HG03039 (cell line): ENCODE data around the gene PRIM2.
"Not testable (repeated sequence)": the region's sequence is repeated elsewhere in the genome, so short reads cannot be mapped to it uniquely, and the experiment has no call there.

Experiments
- ATAC-seq: cut with Tn5 transposase; IDR thresholded peaks from one replicate; pipeline ENCODE4 v1.9.1; 2021; ENCODE audit warnings: mild to moderate bottlenecking, moderate library complexity; ENCODE audit not compliant: unreplicated experiment

The PRIM2 gene

DNA sequence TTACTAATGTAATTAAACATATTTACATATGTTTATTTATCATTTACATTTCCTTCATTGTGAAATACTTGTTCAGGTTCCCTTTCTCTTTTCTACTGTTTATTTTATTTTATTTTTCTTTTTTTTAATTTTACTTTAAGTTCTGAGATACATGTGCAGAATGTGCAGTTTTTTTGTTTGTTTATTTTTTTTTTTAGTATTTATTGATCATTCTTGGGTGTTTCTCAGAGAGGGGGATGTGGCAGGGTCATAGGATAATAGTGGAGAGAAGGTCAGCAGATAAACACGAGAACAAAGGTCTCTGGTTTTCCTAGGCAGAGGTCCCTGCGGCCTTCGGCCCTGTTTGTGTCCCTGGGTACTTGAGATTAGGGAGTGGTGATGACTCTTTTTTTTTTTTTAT is 8.7 kb upstream of the PRIM2 start:
- ATAC-seq = not testable (repeated sequence)

DNA sequence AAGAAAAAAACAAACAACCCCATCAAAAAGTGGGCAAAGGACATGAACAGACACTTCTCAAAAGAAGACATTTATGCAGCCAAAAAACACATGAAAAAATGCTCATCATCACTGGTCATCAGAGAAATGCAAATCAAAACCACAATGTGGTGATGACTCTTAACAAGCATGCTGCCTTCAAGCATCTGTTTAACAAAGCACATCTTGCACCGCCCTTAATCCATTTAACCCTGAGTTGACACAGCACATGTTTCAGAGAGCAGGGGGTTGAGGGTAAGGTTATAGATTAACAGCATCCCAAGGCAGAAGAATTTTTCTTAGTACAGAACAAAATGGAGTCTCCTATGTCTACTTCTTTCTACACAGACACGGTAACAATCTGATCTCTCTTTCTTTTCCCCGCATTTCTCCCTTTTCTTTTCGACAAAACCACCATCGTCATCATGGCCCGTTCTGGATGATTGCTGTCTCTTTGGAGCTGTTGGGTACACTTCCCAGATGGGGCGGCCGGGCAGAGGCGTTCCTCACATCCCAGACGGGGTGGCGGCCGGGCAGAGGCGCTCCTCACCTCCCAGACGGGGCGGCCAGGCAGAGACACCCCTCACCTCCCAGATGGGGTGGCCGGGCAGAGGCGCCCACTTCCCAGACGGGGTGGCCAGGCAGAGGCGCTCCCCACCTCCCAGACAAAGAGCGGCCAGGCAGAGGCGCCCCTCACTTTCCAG is 7.2 kb upstream of the PRIM2 start:
- ATAC-seq = not testable (repeated sequence)

GRCh38 chr6:57310817-57311157 is 6.6 kb upstream of the PRIM2 start:
- no peak for ATAC-seq

GRCh38 chr6:57311300-57312003 is 6.0 kb upstream of the PRIM2 start:
- not testable (repeated sequence) for ATAC-seq

DNA sequence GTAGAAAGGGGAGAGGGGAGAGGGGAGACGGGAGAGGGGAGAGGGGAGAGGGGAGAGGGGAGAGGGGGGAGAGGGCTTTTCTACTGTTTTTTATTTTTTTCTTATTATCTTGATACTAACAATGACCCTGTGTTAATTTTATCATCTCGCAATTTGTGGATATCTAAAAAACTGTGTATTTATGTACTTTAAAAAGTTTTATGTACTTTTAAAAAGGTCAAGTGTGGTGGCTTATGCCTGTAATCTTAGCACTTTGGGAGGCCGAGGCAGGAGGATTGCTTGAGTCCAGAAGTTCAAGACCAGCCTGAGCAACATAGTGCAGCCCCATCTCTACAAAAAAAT is 5.5 kb upstream of the PRIM2 start:
- no peak for ATAC-seq

- ATAC-seq = no peak
Observed at GRCh38 chr6:57313009-57313408, 4.4 kb upstream of the PRIM2 start.

DNA sequence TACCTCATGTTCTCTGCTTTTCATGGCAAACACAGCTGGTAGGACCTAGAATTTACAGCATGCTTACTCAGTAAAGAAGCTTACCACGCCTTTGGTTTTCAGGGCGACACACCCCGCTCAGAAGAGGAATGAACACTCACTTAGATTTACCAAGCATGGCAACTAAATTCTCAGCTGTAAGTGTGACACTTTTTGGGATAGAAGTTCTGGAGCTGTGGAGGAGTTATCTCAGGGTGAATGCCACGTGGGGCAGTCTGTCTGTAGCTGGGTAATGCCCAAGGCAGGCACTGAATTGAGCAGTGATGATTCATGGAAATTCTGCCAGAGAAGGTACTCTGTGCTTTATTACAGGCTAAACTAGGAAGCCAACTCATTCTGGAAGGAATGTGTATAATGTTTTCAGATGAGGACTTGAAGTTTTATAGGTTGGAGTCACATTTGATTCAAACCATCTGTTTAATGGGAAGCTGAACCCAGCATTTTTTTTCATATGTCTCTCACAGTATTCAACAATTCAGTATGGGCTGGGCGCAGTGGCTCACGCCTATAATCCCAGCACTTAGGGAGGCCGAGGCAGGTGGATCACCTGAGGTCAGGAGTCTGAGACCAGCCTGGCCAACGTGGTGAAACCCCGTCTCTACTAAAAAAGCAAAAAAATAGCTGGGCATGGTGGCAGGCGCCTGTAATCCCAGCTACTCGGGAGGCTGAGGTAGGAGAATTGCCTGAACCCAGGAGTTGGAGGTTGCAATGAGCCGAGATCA is 3.5 kb upstream of the PRIM2 start:
- ATAC-seq = no peak

GRCh38 chr6:57315111-57315510 is 2.3 kb upstream of the PRIM2 start:
- no peak for ATAC-seq

GRCh38 chr6:57315851-57316250 is 1.6 kb upstream of the PRIM2 start:
- ATAC-seq = no peak

GRCh38 chr6:57316581-57317059 is 810 bp upstream of the PRIM2 start:
- ATAC-seq = peak; percentile 84

- no peak for ATAC-seq
Observed at GRCh38 chr6:57324538-57324937, 7.1 kb downstream of the PRIM2 start.

- no peak for ATAC-seq
Observed at GRCh38 chr6:57327311-57327710, 9.9 kb downstream of the PRIM2 start.

DNA sequence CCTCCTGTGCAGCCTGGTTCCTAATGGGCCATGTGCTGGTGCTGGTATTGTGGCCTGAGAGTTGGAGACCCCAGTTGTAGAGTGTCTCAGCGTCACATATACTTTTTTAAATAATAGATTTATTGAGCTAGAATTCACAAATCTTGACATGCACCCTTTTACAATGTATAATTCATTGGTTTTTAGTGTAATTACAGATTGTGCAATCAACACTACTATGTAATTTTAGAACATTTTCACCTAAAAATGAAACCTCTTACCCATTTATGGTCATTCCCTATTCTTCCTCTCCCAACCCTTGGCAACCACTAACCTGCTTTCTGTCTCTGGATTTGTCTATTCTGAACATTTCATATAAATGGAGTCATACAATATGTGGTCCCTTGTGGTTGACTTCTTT is 10.6 kb downstream of the PRIM2 start:
- no peak for ATAC-seq

GRCh38 chr6:57329933-57330332 is 12.5 kb downstream of the PRIM2 start:
- no peak for ATAC-seq

DNA sequence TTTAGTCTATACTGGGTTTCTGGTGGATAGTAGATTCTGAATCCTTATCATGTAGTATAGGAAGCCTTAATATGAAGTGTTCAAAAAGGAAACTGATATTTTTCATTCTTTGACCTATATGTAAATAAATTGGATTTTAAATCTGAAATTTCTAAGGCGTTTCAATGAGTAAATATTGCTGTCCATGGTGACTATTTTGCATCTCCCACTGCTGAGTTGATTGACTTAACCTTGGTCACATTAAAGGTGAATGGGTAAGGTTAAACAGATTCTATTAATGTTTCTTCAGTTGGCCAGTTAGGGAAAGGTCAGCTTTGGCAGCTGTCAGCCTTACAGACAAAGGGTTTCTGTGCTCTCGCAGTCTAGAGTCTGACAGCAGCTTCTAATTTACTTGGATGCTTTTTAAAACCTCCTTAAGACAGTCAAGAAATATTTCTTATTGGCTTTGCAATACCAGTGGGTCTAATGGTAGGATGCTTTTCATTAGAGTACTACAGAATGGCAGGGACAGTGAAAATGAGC is 24.8 kb downstream of the PRIM2 start:
- ATAC-seq = no peak

- ATAC-seq = not testable (repeated sequence)
Observed at GRCh38 chr6:57343342-57343741, 25.9 kb downstream of the PRIM2 start.

- not testable (repeated sequence) for ATAC-seq
Observed at GRCh38 chr6:57346715-57347114, 29.3 kb downstream of the PRIM2 start.

GRCh38 chr6:57347597-57347996 is 30.2 kb downstream of the PRIM2 start:
- ATAC-seq = not testable (repeated sequence)

DNA sequence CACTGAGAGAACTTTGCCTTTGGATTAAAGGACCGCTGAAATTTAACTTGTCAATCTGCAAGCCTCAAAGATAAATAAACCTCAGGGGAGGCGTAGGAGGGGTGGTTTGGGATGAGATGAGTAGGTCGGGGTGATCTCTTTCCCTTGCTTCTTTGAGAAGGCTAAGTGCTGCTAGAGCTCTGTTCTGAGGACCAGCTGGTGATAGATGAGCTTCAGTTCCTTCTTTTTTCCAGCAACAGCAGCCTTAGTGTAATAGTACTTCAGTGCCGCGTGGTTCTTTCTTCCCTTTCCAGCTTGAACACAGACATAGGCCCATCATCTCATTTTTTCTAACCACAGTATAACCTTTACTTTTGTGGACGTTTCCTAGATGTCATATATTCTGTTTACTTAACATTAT is 33.0 kb downstream of the PRIM2 start:
- ATAC-seq = peak; percentile 64

DNA sequence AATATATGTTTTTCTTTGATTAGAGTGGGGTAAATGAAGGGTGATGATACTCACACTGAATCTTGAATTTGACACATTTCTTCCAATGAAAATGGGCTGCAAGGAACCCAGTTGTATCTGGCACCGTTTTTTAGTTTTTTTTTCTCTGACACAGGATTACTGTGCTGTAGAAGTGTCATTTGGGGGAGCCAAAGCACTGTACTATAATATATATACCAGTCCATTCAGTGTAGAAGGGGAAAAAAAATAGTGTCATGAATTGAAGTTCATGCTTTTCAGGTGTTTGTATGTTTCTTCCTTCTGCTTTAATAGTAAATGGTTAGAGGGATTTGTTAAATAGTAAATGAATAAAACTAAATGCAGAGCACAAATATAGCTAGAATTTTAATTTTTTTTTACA is 35.2 kb downstream of the PRIM2 start:
- not testable (repeated sequence) for ATAC-seq

- ATAC-seq = not testable (repeated sequence)
Observed at GRCh38 chr6:57358319-57358718, 40.9 kb downstream of the PRIM2 start.

DNA sequence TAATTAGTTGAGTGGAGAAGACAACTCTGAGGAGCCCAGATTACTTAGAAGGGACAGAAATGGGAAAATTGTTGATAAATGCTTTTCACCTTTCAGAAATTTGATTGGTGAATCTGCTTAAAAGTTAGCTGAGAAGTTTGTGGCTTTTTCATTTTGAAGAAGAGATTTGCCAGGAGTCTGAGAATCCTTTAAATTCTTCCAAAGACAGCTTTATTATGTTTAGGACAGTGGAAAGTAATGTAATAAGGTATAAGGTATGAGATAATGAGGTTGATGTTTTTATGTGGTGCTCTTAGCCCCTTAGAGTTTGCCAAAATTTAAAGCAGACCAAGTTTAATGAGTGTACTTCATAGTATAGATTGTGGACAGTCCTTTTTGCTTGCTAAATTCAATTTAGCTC is 42.3 kb downstream of the PRIM2 start:
- ATAC-seq = not testable (repeated sequence)
